Liver (tissue), 3 donors: ENCODE measurements around the gene MAP4K3.

Source experiments
- SP1 ChIP-seq: IDR thresholded peaks from 2 replicates; pipeline ENCODE4 v1.6.1; 2018; ENCODE audit warnings: antibody characterized with exemption, mild to moderate bottlenecking
- TF ChIP-seq, protein P1 (sequence below): fragments of 150-350 bp; IDR thresholded peaks from 2 replicates; pipeline ENCODE4 v1.5.1; 2017; ENCODE audit warnings: improper control_type of control experiment, low read depth, low read length; ENCODE audit not compliant: missing input control
- donor health status: healthy.
- donor health status: healthy.

DNA sequence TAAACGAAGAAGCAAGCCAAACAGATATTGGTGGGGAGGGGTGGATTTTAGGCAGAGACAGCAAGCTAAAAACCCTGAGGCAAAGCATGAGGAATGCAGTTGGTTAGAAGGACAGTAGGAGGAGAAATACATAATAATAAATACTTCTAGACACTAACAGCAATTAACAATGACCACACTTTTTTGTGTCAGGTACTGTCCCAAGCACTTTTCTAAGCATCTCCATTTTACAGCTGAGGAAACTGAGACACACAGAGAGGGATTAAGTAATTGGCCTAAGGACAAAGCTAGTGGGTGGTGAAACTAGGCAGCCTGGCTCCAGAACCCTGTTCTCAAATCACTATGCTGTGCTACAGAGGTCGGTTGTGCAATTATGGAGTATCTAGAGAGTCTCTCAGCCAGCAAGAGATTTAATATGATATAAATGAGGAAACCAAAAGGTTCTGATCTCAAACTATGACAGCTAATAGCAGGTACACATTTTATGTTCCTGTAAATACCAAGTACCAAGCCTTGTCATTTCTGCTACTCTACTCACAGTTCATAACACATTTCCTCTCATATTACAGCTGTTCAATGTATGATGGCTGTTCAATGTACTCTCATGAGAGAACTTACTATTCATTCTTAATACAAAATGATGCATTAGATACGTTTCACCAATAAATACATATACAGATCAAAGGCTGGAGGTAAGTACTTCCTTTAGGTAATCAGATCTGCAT, 5.3 kb downstream of the MAP4K3 start:
- TF ChIP-seq, protein P1, sequence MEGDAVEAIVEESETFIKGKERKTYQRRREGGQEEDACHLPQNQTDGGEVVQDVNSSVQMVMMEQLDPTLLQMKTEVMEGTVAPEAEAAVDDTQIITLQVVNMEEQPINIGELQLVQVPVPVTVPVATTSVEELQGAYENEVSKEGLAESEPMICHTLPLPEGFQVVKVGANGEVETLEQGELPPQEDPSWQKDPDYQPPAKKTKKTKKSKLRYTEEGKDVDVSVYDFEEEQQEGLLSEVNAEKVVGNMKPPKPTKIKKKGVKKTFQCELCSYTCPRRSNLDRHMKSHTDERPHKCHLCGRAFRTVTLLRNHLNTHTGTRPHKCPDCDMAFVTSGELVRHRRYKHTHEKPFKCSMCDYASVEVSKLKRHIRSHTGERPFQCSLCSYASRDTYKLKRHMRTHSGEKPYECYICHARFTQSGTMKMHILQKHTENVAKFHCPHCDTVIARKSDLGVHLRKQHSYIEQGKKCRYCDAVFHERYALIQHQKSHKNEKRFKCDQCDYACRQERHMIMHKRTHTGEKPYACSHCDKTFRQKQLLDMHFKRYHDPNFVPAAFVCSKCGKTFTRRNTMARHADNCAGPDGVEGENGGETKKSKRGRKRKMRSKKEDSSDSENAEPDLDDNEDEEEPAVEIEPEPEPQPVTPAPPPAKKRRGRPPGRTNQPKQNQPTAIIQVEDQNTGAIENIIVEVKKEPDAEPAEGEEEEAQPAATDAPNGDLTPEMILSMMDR, result no peak
- TF ChIP-seq SP1, result no peak
